K562 (cell line): ENCODE measurements around the gene ECD. TPM values are rescaled to one million over a fixed set of nuclear protein-coding genes. Genes with fewer than 3 reads are reported as not detected.

Experiments used
- DACH1 ChIP-seq: fragments of 450-650 bp; IDR thresholded peaks from 2 replicates; pipeline ENCODE4 v1.6.1; 2018; ENCODE audit not compliant: partially characterized antibody
- E2F4 ChIP-seq: sonication (generic); formaldehyde crosslinking; IDR thresholded peaks from 2 replicates; pipeline ENCODE4 v1.8.0; 2022; ENCODE audit warnings: mild to moderate bottlenecking, low read depth, missing genetic modification reagents
- FOSL1 ChIP-seq: fragments of 200-800 bp; sonication (Bioruptor generic); conservative IDR thresholded peaks from 2 replicates; pipeline ENCODE4 v1.6.1; 2016; ENCODE audit warnings: missing genetic modification characterization, missing compliant biosample characterization
- GTF2A2 ChIP-seq: IDR thresholded peaks from 2 replicates; pipeline ENCODE4 v1.6.1; 2016; ENCODE audit warnings: mild to moderate bottlenecking, missing genetic modification characterization, missing compliant biosample characterization
- HEY1 ChIP-seq: fragments of 250-450 bp; sonication (Bioruptor Pico); IDR thresholded peaks from 2 replicates; pipeline ENCODE4 v1.5.0; 2020; ENCODE audit warnings: mild to moderate bottlenecking, moderate library complexity, borderline replicate concordance
- NFIX ChIP-seq: fragments of 250-450 bp; sonication (Bioruptor Pico); IDR thresholded peaks from 2 replicates; pipeline ENCODE4 v1.4.0; 2020; ENCODE audit warnings: low read depth, mild to moderate bottlenecking, moderate library complexity
- NUFIP1 ChIP-seq: fragments of 450-650 bp; IDR thresholded peaks from 2 replicates; pipeline ENCODE4 v1.6.1; 2018; ENCODE audit not compliant: partially characterized antibody
- PCBP1 ChIP-seq: fragments of 200-400 bp; formaldehyde crosslinking; IDR thresholded peaks from 2 replicates; pipeline ENCODE4 v1.6.1; 2018; ENCODE audit warnings: mild to moderate bottlenecking, low read depth, low read length; ENCODE audit not compliant: poor library complexity, severe bottlenecking
- PHF21A ChIP-seq: fragments of 450-650 bp; IDR thresholded peaks from 2 replicates; pipeline ENCODE4 v1.6.1; 2017; ENCODE audit warnings: low read depth, borderline replicate concordance
- RBBP5 ChIP-seq: fragments of 200-600 bp; sonication (generic); IDR thresholded peaks from 2 replicates; pipeline ENCODE4 v1.6.1; 2012; ENCODE audit warnings: borderline replicate concordance, mild to moderate bottlenecking, low read length, control low read depth, inconsistent platforms; ENCODE audit not compliant: insufficient read depth, poor library complexity, severe bottlenecking
- RBM14 ChIP-seq: fragments of 200-400 bp; formaldehyde crosslinking; IDR thresholded peaks from 2 replicates; pipeline ENCODE4 v1.6.1; 2018; ENCODE audit warnings: low read depth, mild to moderate bottlenecking, low read length, moderate library complexity, borderline replicate concordance; ENCODE audit not compliant: insufficient read depth
- SMARCA4 ChIP-seq: fragments of 450-650 bp; IDR thresholded peaks from 2 replicates; pipeline ENCODE4 v1.6.1; 2016
- SRSF7 ChIP-seq: fragments of 200-400 bp; formaldehyde crosslinking; optimal IDR thresholded peaks from 2 replicates; pipeline ENCODE3; 2017; ENCODE audit warnings: mild to moderate bottlenecking, low read depth, low read length
- TRIM24 ChIP-seq, 2 experiments: fragments of 450-650 bp; IDR thresholded peaks; 2 replicates each; pipeline ENCODE4 v1.6.1; 2016
- TSC22D4 ChIP-seq: fragments of 450-650 bp; IDR thresholded peaks from 2 replicates; pipeline ENCODE4 v1.6.1; 2016; ENCODE audit warnings: missing genetic modification characterization, missing biosample characterization, control low read depth
- YY1 ChIP-seq, 3 experiments: IDR thresholded peaks; 2 replicates each; pipeline ENCODE4 v1.6.1; 2011; ENCODE audit warnings: low read length in 2 of 3, mild to moderate bottlenecking in 2 of 3, moderate library complexity in 2 of 3, borderline replicate concordance in 1 of 3, control low read depth in 1 of 3, low read depth in 1 of 3; ENCODE audit not compliant: insufficient read depth in 3 of 3, insufficient replicate concordance in 2 of 3, control insufficient read depth in 1 of 3, insufficient read length in 1 of 3; ENCODE audit errors: extremely low read depth in 1 of 3
- ZBTB43 ChIP-seq: sonication (generic); formaldehyde crosslinking; IDR thresholded peaks from 2 replicates; pipeline ENCODE4 v1.8.0; 2023; ENCODE audit warnings: mild to moderate bottlenecking, missing genetic modification reagents
- ZNF282 ChIP-seq: sonication (generic); formaldehyde crosslinking; IDR thresholded peaks from 2 replicates; pipeline ENCODE4 v1.8.1; 2023; ENCODE audit warnings: missing genetic modification reagents
- polyA plus RNA-seq, 8 experiments: library from polyadenylated mRNA; depleted of rRNA in 4 of 8; stranded (reverse) in 5 of 8; unstranded in 3 of 8; fragments of >200 nt; fragmentation: Nextera tagmentation in 2 of 8; fragmentation: Illumina TruSeq in 1 of 8; extraction: Ambion mirVana in 2 of 8; extraction: Trizol in 1 of 8; gene quantifications; 2 replicates each; pipeline versions ENCODE4 v1.2.1 to v1.2.3, GENCODE V29; 2011 to 2014; ENCODE audit warnings: inconsistent platforms in 1 of 8, missing spikeins in 1 of 8
- total RNA-seq, 7 experiments: library from RNA; depleted of rRNA in 6 of 7; stranded (reverse); fragments of >200 nt in 6 of 7; fragmentation: Illumina TruSeq in 2 of 7; extraction: Trizol in 2 of 7; gene quantifications; 2 replicates each; pipeline versions ENCODE4 v1.2.1 to v1.2.3, GENCODE V29; 2011 to 2021; ENCODE audit warnings: low replicate concordance in 1 of 7
- TF ChIP-seq, protein P1 (sequence below): fragments of 450-650 bp; IDR thresholded peaks from 2 replicates; pipeline ENCODE4 v1.6.1; 2017; ENCODE audit warnings: antibody characterized with exemption, mild to moderate bottlenecking
- TF ChIP-seq, protein P2 (sequence below): fragments of 250-450 bp; sonication (Bioruptor Pico); IDR thresholded peaks from 2 replicates; pipeline ENCODE4 v1.5.1; 2021; ENCODE audit warnings: mild to moderate bottlenecking

ECD gene
- total and polyA plus RNA-seq, 9 of the 15 experiments (the other 6 are each of a cell fraction or from before 2014, with no cell fraction given): 33.5 to 79.9 (median 53.2) TPM

DNA sequence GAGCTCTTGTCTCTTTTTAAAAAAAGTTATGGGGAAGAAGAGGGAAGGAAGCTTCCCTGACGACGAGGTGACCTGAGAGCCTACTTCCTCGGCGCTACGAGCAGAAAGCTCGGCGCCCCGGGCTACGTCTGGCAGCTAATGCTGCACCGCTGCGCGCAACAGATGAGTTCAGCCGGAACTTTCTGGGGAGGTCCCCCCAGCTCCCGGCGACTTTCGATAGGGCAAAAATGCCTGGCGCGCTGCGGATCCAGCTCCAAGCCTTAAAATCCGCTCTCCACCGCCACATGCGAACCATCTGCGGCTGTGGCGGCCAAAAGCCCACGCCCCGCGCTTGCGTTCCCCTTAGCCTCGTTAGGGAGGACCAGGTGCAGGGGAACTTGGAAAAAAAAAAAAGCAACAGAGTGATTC, 71.8 kb downstream of the ECD start (continued):
- TF ChIP-seq NUFIP1 (no peak), HEY1 (no peak), YY1 (IDR thresholded peaks at IDR 0.05; ENCODE audit: borderline replicate concordance in 1 of 3, control insufficient read depth in 1 of 3, extremely low read depth in 1 of 3, insufficient read depth in 3 of 3, insufficient read length in 1 of 3, insufficient replicate concordance in 2 of 3, low read depth in 1 of 3, low read length in 2 of 3) (no peak), SMARCA4 (0 out of 2 replicates have a peak, but pooled peaks have one; percentile 63), DACH1 (peak; percentile 4), ZBTB43 (CRISPR knock-in tag) (no peak), PCBP1 (no peak), FOSL1 (peak; percentile 40), PHF21A (0 out of 2 replicates have a peak, but pooled peaks have one; percentile 14), SRSF7 (no peak), GTF2A2 (0 out of 2 replicates have a peak, but pooled peaks have one; percentile 28), E2F4 (no peak), ZNF282 (0 out of 2 replicates have a peak, but pooled peaks have one; percentile 21), RBM14 (no peak), TSC22D4 (no peak), NFIX (CRISPR knock-in tag) (no peak), TRIM24 (IDR thresholded peaks at IDR 0.05) (0 out of 4 replicates have a peak, but pooled peaks of 1 of the 2 experiments have one; percentile 14), RBBP5 (peak; percentile 71)
- TF ChIP-seq, protein P1, sequence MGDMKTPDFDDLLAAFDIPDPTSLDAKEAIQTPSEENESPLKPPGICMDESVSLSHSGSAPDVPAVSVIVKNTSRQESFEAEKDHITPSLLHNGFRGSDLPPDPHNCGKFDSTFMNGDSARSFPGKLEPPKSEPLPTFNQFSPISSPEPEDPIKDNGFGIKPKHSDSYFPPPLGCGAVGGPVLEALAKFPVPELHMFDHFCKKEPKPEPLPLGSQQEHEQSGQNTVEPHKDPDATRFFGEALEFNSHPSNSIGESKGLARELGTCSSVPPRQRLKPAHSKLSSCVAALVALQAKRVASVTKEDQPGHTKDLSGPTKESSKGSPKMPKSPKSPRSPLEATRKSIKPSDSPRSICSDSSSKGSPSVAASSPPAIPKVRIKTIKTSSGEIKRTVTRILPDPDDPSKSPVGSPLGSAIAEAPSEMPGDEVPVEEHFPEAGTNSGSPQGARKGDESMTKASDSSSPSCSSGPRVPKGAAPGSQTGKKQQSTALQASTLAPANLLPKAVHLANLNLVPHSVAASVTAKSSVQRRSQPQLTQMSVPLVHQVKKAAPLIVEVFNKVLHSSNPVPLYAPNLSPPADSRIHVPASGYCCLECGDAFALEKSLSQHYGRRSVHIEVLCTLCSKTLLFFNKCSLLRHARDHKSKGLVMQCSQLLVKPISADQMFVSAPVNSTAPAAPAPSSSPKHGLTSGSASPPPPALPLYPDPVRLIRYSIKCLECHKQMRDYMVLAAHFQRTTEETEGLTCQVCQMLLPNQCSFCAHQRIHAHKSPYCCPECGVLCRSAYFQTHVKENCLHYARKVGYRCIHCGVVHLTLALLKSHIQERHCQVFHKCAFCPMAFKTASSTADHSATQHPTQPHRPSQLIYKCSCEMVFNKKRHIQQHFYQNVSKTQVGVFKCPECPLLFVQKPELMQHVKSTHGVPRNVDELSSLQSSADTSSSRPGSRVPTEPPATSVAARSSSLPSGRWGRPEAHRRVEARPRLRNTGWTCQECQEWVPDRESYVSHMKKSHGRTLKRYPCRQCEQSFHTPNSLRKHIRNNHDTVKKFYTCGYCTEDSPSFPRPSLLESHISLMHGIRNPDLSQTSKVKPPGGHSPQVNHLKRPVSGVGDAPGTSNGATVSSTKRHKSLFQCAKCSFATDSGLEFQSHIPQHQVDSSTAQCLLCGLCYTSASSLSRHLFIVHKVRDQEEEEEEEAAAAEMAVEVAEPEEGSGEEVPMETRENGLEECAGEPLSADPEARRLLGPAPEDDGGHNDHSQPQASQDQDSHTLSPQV: no peak
- TF ChIP-seq, protein P2, sequence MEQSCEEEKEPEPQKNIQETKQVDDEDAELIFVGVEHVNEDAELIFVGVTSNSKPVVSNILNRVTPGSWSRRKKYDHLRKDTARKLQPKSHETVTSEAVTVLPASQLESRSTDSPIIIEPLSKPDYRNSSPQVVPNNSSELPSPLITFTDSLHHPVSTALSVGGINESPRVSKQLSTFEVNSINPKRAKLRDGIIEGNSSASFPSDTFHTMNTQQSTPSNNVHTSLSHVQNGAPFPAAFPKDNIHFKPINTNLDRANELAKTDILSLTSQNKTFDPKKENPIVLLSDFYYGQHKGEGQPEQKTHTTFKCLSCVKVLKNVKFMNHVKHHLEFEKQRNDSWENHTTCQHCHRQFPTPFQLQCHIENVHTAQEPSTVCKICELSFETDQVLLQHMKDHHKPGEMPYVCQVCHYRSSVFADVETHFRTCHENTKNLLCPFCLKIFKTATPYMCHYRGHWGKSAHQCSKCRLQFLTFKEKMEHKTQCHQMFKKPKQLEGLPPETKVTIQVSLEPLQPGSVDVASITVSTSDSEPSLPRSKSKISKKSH (CRISPR knock-in tag): no peak
